ENCODE results near the gene HMGCS1. TPM values are rescaled to one million over a fixed set of nuclear protein-coding genes. Genes with fewer than 3 reads are reported as not detected.
"Not testable (repeated sequence)": the region's sequence is repeated elsewhere in the genome, so short reads cannot be mapped to it uniquely, and the experiment has no call there.

Gene HMGCS1
- polyA plus RNA-seq, 3 donors from 2014 or later: 10.9 to 16.4 (median 11.9) TPM

GRCh38 chr5:43332401-43332800 lies 19.2 kb upstream of the HMGCS1 start:
- Mint-ChIP-seq H3K9me3 (peaks cover 3 to 23% (median 6%) of the 10 kb centered on the region in 6 donors), H3K27ac (no peak overlapping the region), H3K4me1 (no peaks in the 10 kb centered on the region), H3K4me3 (no peak overlapping the region), H3K27me3 (ENCODE audit: low read depth in 3 of 3) (peaks cover 2 to 8% (median 7%) of the 10 kb centered on the region in 3 donors), H3K36me3 (peaks cover 0 to 12% (median 0%) of the 10 kb centered on the region in 3 donors)
- no peak for DNase-seq

- H3K36me3 Mint-ChIP-seq; DNase-seq; H3K27ac Mint-ChIP-seq; H3K4me1 Mint-ChIP-seq; H3K27me3 Mint-ChIP-seq (ENCODE audit: low read depth in 3 of 3); H3K9me3 Mint-ChIP-seq; H3K4me3 Mint-ChIP-seq: not testable (repeated sequence)
Measured at GRCh38 chr5:43325624-43326023, 12.4 kb upstream of the HMGCS1 start.

- DNase-seq; H3K27me3 Mint-ChIP-seq (ENCODE audit: low read depth in 3 of 3); H3K9me3 Mint-ChIP-seq; H3K4me3 Mint-ChIP-seq; H3K27ac Mint-ChIP-seq; H3K36me3 Mint-ChIP-seq; H3K4me1 Mint-ChIP-seq: not testable (repeated sequence)
Measured at GRCh38 chr5:43323488-43323887, 10.3 kb upstream of the HMGCS1 start.

GRCh38 chr5:43320846-43321245 lies 7.6 kb upstream of the HMGCS1 start:
- H3K4me3 Mint-ChIP-seq: no peak overlapping the region

GRCh38 chr5:43316421-43316820 lies 3.2 kb upstream of the HMGCS1 start:
- Mint-ChIP-seq H3K27me3 (ENCODE audit: low read depth in 3 of 3) (peaks cover 13 to 24% (median 16%) of the 10 kb centered on the region in 3 donors), H3K27ac (peak overlapping the region in 2 of 6 donors; percentile 34 to 46), H3K36me3 (no peaks in the 10 kb centered on the region), H3K9me3 (no peaks in the 10 kb centered on the region), H3K4me3 (no peak overlapping the region), H3K4me1 (peaks cover 23 to 26% of the 10 kb centered on the region in 2 donors)
- DNase-seq: no peak

More at GRCh38 chr5:43320846-43321245, 7.6 kb upstream of the HMGCS1 start:
- H3K27me3 Mint-ChIP-seq (ENCODE audit: low read depth in 3 of 3): peaks cover 3 to 6% (median 5%) of the 10 kb centered on the region in 3 donors
- H3K27ac Mint-ChIP-seq: no peak overlapping the region
- no peak for DNase-seq
- H3K36me3 Mint-ChIP-seq: no peaks in the 10 kb centered on the region
- H3K9me3 Mint-ChIP-seq: peaks cover 0 to 2% (median 0%) of the 10 kb centered on the region in 6 donors
- no peaks in the 10 kb centered on the region for H3K4me1 Mint-ChIP-seq

GRCh38 chr5:43315682-43316081 lies 2.5 kb upstream of the HMGCS1 start:
- Mint-ChIP-seq H3K27ac (peak overlapping the region in 5 of 6 donors; percentile 8 to 88 (median 27)), H3K36me3 (no peaks in the 10 kb centered on the region), H3K27me3 (ENCODE audit: low read depth in 3 of 3) (peaks cover 13 to 24% (median 16%) of the 10 kb centered on the region in 3 donors), H3K4me1 (peaks cover 24 to 31% of the 10 kb centered on the region in 2 donors), H3K9me3 (no peaks in the 10 kb centered on the region), H3K4me3 (no peak overlapping the region)
- DNase-seq: no peak

GRCh38 chr5:43315263-43315662 lies 2.1 kb upstream of the HMGCS1 start:
- Mint-ChIP-seq H3K4me1 (peaks cover 25 to 34% of the 10 kb centered on the region in 2 donors), H3K27ac (peak overlapping the region in 5 of 6 donors; percentile 8 to 94 (median 68)), H3K9me3 (no peaks in the 10 kb centered on the region), H3K4me3 (no peak overlapping the region), H3K36me3 (no peaks in the 10 kb centered on the region), H3K27me3 (ENCODE audit: low read depth in 3 of 3) (peaks cover 13 to 24% (median 16%) of the 10 kb centered on the region in 3 donors)
- DNase-seq: no peak

- Mint-ChIP-seq H3K27ac (peak overlapping the region; percentile 76 to 98 (median 92)), H3K4me3 (no peak overlapping the region)
Measured at GRCh38 chr5:43314724-43315123, 1.5 kb upstream of the HMGCS1 start.

GRCh38 chr5:43313854-43314457 lies 744 bp upstream of the HMGCS1 start:
- no peak for DNase-seq
- Mint-ChIP-seq H3K4me1 (peaks cover 25 to 34% of the 10 kb centered on the region in 2 donors), H3K4me3 (peak overlapping the region; percentile 93 to 98 (median 97)), H3K36me3 (no peaks in the 10 kb centered on the region), H3K27me3 (ENCODE audit: low read depth in 3 of 3) (peaks cover 13 to 24% (median 16%) of the 10 kb centered on the region in 3 donors), H3K9me3 (no peaks in the 10 kb centered on the region), H3K27ac (peak overlapping the region; percentile 88 to 98 (median 95))

More at GRCh38 chr5:43314724-43315123, 1.5 kb upstream of the HMGCS1 start:
- H3K36me3 Mint-ChIP-seq: no peaks in the 10 kb centered on the region
- H3K4me1 Mint-ChIP-seq: peaks cover 25 to 34% of the 10 kb centered on the region in 2 donors
- peaks cover 13 to 24% (median 16%) of the 10 kb centered on the region in 3 donors for H3K27me3 Mint-ChIP-seq (ENCODE audit: low read depth in 3 of 3)
- no peak for DNase-seq
- no peaks in the 10 kb centered on the region for H3K9me3 Mint-ChIP-seq

- peaks cover 25 to 34% of the 10 kb centered on the region in 2 donors for H3K4me1 Mint-ChIP-seq
Measured at GRCh38 chr5:43312699-43313034, 545 bp downstream of the HMGCS1 start.

GRCh38 chr5:43312076-43312661 lies 1.0 kb downstream of the HMGCS1 start:
- no peaks in the 10 kb centered on the region for H3K36me3 Mint-ChIP-seq
- no peaks in the 10 kb centered on the region for H3K9me3 Mint-ChIP-seq
- no peak for DNase-seq
- peaks cover 25 to 34% of the 10 kb centered on the region in 2 donors for H3K4me1 Mint-ChIP-seq
- H3K4me3 Mint-ChIP-seq: peak overlapping the region; percentile 93 to 98 (median 97)
- peaks cover 13 to 20% (median 16%) of the 10 kb centered on the region in 3 donors for H3K27me3 Mint-ChIP-seq (ENCODE audit: low read depth in 3 of 3)
- peak overlapping the region; percentile 88 to 98 (median 95) for H3K27ac Mint-ChIP-seq

More at GRCh38 chr5:43312699-43313034, 545 bp downstream of the HMGCS1 start:
- DNase-seq: no peak
- H3K4me3 Mint-ChIP-seq: peak overlapping the region; percentile 93 to 98 (median 97)
- H3K9me3 Mint-ChIP-seq: no peaks in the 10 kb centered on the region
- peak overlapping the region; percentile 88 to 98 (median 95) for H3K27ac Mint-ChIP-seq
- peaks cover 13 to 24% (median 16%) of the 10 kb centered on the region in 3 donors for H3K27me3 Mint-ChIP-seq (ENCODE audit: low read depth in 3 of 3)
- H3K36me3 Mint-ChIP-seq: no peaks in the 10 kb centered on the region

- Mint-ChIP-seq H3K4me3 (no peak overlapping the region), H3K36me3 (no peaks in the 10 kb centered on the region), H3K4me1 (peaks cover 33 to 46% of the 10 kb centered on the region in 2 donors), H3K27me3 (ENCODE audit: low read depth in 3 of 3) (peaks cover 11 to 18% (median 13%) of the 10 kb centered on the region in 3 donors), H3K9me3 (no peaks in the 10 kb centered on the region), H3K27ac (no peak overlapping the region)
- DNase-seq: no peak
Measured at GRCh38 chr5:43309637-43310036, 3.6 kb downstream of the HMGCS1 start.

- H3K4me3 Mint-ChIP-seq: no peak overlapping the region
- H3K4me1 Mint-ChIP-seq: peaks cover 38 to 51% of the 10 kb centered on the region in 2 donors
- no peaks in the 10 kb centered on the region for H3K36me3 Mint-ChIP-seq
- peaks cover 11 to 17% (median 13%) of the 10 kb centered on the region in 3 donors for H3K27me3 Mint-ChIP-seq (ENCODE audit: low read depth in 3 of 3)
- H3K9me3 Mint-ChIP-seq: no peaks in the 10 kb centered on the region
- DNase-seq: no peak
- no peak overlapping the region for H3K27ac Mint-ChIP-seq
Measured at GRCh38 chr5:43309122-43309521, 4.1 kb downstream of the HMGCS1 start.

GRCh38 chr5:43306954-43307353 lies 6.3 kb downstream of the HMGCS1 start:
- H3K36me3 Mint-ChIP-seq; H3K27me3 Mint-ChIP-seq (ENCODE audit: low read depth in 3 of 3); H3K9me3 Mint-ChIP-seq; DNase-seq; H3K4me3 Mint-ChIP-seq: not testable (repeated sequence)
- peak overlapping the region in 2 of 6 donors; percentile 23 to 58 for H3K27ac Mint-ChIP-seq
- H3K4me1 Mint-ChIP-seq: peaks cover 26 to 40% of the 10 kb centered on the region in 2 donors
